ENCODE data around the gene P3R3URF. TPM values are rescaled to one million over a fixed set of nuclear protein-coding genes. Genes with fewer than 3 reads are reported as not detected.

P3R3URF gene
- total RNA-seq, 1 donor from 2014 or later, result not detected

- peaks cover 50% of the 10 kb centered on the region for H3K4me1 ChIP-seq
- Mint-ChIP-seq H3K9me3 (no peaks in the 10 kb centered on the region), H3K36me3 (no peaks in the 10 kb centered on the region), H3K27me3 (ENCODE audit: insufficient read depth, low read depth) (peaks cover 2% of the 10 kb centered on the region), H3K4me3 (peak overlapping the region; percentile 97), H3K27ac (peak overlapping the region; percentile 100), H3K4me1 (peaks cover 47% of the 10 kb centered on the region)
- H3K4me2 ChIP-seq, result peak overlapping the region; percentile 83
- H3K27ac ChIP-seq, result peak overlapping the region; percentile 100
- peaks cover 35% of the 10 kb centered on the region for H3K79me2 ChIP-seq (ENCODE audit: low read depth)
- TF ChIP-seq EZH2phosphoT487 (IDR thresholded peaks at IDR 0.05) (no peak), EZH2 (IDR thresholded peaks at IDR 0.05) (no peak), CTCF (IDR thresholded peaks at IDR 0.05) (no peak)
- no peaks in the 10 kb centered on the region for H3K36me3 ChIP-seq
- H3K9ac ChIP-seq, result peak overlapping the region; percentile 21
- peak; percentile 62 for DNase-seq (ENCODE audit: low spot score)
- peak overlapping the region; percentile 95 for H3K4me3 ChIP-seq
- H3K9me3 ChIP-seq (ENCODE audit: low read depth), result no peaks in the 10 kb centered on the region
- no peaks in the 10 kb centered on the region for H3K27me3 ChIP-seq
- peak overlapping the region; percentile 18 for H2AFZ ChIP-seq (replicated peaks)
- peaks cover 24% of the 10 kb centered on the region for H4K20me1 ChIP-seq (ENCODE audit: low read depth)
- peaks cover 55% of the 10 kb centered on the region for H3F3A ChIP-seq (ENCODE audit: low read depth)
Measured at GRCh38 chr1:46133781-46134350, 42.4 kb downstream of the P3R3URF start.

GRCh38 chr1:46133181-46133658 lies 43.1 kb downstream of the P3R3URF start:
- peak overlapping the region; percentile 100 for H3K27ac ChIP-seq

GRCh38 chr1:46132529-46133180 lies 43.6 kb downstream of the P3R3URF start, which contains the start of gene PIK3R3:
Gene PIK3R3, minus strand, starts transcription at chr1:46132629. Its CDS starts 677 bp downstream, at chr1:46131952.
- peaks cover 49% of the 10 kb centered on the region for H3K4me1 Mint-ChIP-seq
- no peak for TF ChIP-seq CTCF (IDR thresholded peaks at IDR 0.05)
- TF ChIP-seq EZH2 (IDR thresholded peaks at IDR 0.05), result no peak
- TF ChIP-seq EZH2phosphoT487 (IDR thresholded peaks at IDR 0.05), result no peak
- Histone ChIP-seq H3K4me3 (peak within 1 kb of the TSS; percentile 95), H3K9me3 (ENCODE audit: low read depth) (no peaks in the 10 kb centered on the region), H3K79me2 (ENCODE audit: low read depth) (peaks cover 47% of the 10 kb centered on the region), H3F3A (ENCODE audit: low read depth) (peaks cover 51% of the 10 kb centered on the region), H3K27ac (peak within 1 kb of the TSS; percentile 100), H2AFZ (replicated peaks) (peak within 1 kb of the TSS; percentile 18), H3K9ac (peak within 1 kb of the TSS; percentile 98), H3K36me3 (peaks cover 2% of the 10 kb centered on the region), H4K20me1 (ENCODE audit: low read depth) (peaks cover 37% of the 10 kb centered on the region), H3K27me3 (no peaks in the 10 kb centered on the region), H3K4me1 (peaks cover 49% of the 10 kb centered on the region), H3K4me2 (peak within 1 kb of the TSS; percentile 97)
- H3K36me3 Mint-ChIP-seq, result peaks cover 4% of the 10 kb centered on the region
- H3K27ac Mint-ChIP-seq, result peak within 1 kb of the TSS; percentile 100
- H3K4me3 Mint-ChIP-seq, result peak within 1 kb of the TSS; percentile 97
- peak; percentile 100 for DNase-seq (ENCODE audit: low spot score)
- peaks cover 5% of the 10 kb centered on the region for H3K27me3 Mint-ChIP-seq (ENCODE audit: insufficient read depth, low read depth)
- no peaks in the 10 kb centered on the region for H3K9me3 Mint-ChIP-seq

More at GRCh38 chr1:46133181-46133658, 43.1 kb downstream of the P3R3URF start:
- Histone ChIP-seq H2AFZ (replicated peaks) (peak overlapping the region; percentile 18), H3K27me3 (no peaks in the 10 kb centered on the region), H3K79me2 (ENCODE audit: low read depth) (peaks cover 41% of the 10 kb centered on the region), H3K9ac (peak overlapping the region; percentile 21), H3K36me3 (no peaks in the 10 kb centered on the region), H3K9me3 (ENCODE audit: low read depth) (no peaks in the 10 kb centered on the region), H3K4me2 (peak overlapping the region; percentile 83), H3F3A (ENCODE audit: low read depth) (peaks cover 55% of the 10 kb centered on the region), H4K20me1 (ENCODE audit: low read depth) (peaks cover 31% of the 10 kb centered on the region), H3K4me1 (peaks cover 51% of the 10 kb centered on the region), H3K4me3 (peak overlapping the region; percentile 95)
- Mint-ChIP-seq H3K27ac (peak overlapping the region; percentile 100), H3K36me3 (no peaks in the 10 kb centered on the region), H3K4me3 (peak overlapping the region; percentile 97), H3K27me3 (ENCODE audit: insufficient read depth, low read depth) (peaks cover 2% of the 10 kb centered on the region), H3K4me1 (peaks cover 49% of the 10 kb centered on the region), H3K9me3 (no peaks in the 10 kb centered on the region)
- TF ChIP-seq EZH2 (IDR thresholded peaks at IDR 0.05) (no peak), CTCF (IDR thresholded peaks at IDR 0.05) (no peak), EZH2phosphoT487 (IDR thresholded peaks at IDR 0.05) (no peak)
- DNase-seq (ENCODE audit: low spot score), result no peak

Data from neural progenitor cell (in vitro differentiated cells).